Measurements from ENCODE around the gene NF1. TPM values are rescaled to one million over a fixed set of nuclear protein-coding genes. Genes with fewer than 3 reads are reported as not detected.

NF1 gene
- total RNA-seq, 1 experiment from 2014 or later = 16.4 TPM

DNA sequence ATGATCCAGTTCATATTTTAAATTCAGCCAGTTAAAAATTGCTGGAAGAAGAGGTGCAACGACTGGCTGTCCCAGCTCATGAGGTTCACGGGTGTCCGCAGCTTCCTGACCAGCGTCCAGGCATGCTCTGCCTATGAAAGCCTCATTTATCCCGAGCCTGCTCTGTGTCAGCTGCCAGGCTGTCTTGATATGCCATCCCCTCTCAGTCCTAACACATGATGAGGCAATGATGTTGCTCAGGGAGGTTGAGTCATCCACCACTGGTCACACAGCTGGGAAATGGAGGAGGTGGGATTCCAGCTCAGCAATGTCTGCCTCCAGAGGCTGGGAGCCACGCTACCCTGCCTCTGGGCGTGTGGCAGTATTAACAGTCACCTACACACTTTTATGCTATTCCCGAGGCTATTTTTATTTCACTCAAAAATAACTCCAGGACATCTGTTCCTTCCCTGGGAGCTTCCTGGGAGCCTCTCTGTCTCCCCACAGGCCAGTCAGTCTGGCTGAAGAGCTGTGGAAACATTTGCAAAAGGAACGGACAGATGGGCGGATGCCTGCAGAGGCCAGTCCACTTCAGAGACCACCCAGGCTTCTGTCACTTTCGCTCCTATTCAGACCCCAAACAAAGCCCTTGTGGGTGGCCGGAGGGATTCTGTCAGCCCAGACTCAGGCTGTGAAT, 319.2 kb downstream of the NF1 start:
- ATAC-seq = no peak

DNA sequence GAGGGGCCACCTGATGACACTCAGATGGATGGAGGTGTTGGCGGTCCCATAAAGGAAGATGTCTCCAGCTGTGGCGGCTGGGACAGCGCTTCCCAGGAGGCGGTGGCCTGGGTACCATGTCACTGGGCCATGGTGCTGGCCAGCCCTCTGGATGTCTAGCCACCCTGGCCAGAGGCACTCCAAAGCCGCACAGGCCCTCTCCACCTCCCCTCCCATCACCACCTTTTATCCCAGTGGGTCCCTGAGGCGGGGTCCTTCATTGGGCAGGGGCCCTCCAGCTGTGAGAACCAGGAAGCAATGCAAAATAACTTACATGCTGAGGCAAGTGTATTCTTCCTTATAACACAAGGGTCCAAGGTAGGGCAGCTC, 319.8 kb downstream of the NF1 start:
- no peaks in the 10 kb centered on the region for H3K9me2 ChIP-seq (replicated peaks; ENCODE audit: low read length)
- H3K4me2 ChIP-seq (ENCODE audit: low read length) = no peak overlapping the region
- no peak for DNase-seq
- intact Hi-C loops (cut with micrococcal nuclease) = no loop called here
- H3F3A ChIP-seq (ENCODE audit: low read length, unreplicated experiment) = no peaks in the 10 kb centered on the region
- no peak for ATAC-seq
- H3K9ac ChIP-seq (ENCODE audit: low read length) = no peak overlapping the region
- POLR2A ChIA-PET (ENCODE audit: unreplicated experiment) = no interaction called here
- H4K20me1 ChIP-seq (ENCODE audit: low read length) = no peaks in the 10 kb centered on the region
- no peak overlapping the region for H3K4me3 ChIP-seq (ENCODE audit: low read length)
- no TSS peak for BruUV-seq (replicated peaks)
- H3K4me1 ChIP-seq (ENCODE audit: insufficient read depth, low read length) = no peaks in the 10 kb centered on the region
- H3K79me2 ChIP-seq (ENCODE audit: low read length) = no peaks in the 10 kb centered on the region
- TF ChIP-seq EZH2phosphoT487 (IDR thresholded peaks at IDR 0.05; ENCODE audit: borderline replicate concordance, low read length) (no peak), EZH2 (IDR thresholded peaks at IDR 0.05; ENCODE audit: low read length, unreplicated experiment) (no peak)
- TF ChIP-seq, protein P1, sequence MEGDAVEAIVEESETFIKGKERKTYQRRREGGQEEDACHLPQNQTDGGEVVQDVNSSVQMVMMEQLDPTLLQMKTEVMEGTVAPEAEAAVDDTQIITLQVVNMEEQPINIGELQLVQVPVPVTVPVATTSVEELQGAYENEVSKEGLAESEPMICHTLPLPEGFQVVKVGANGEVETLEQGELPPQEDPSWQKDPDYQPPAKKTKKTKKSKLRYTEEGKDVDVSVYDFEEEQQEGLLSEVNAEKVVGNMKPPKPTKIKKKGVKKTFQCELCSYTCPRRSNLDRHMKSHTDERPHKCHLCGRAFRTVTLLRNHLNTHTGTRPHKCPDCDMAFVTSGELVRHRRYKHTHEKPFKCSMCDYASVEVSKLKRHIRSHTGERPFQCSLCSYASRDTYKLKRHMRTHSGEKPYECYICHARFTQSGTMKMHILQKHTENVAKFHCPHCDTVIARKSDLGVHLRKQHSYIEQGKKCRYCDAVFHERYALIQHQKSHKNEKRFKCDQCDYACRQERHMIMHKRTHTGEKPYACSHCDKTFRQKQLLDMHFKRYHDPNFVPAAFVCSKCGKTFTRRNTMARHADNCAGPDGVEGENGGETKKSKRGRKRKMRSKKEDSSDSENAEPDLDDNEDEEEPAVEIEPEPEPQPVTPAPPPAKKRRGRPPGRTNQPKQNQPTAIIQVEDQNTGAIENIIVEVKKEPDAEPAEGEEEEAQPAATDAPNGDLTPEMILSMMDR (conservative IDR thresholded peaks at IDR 0.05; ENCODE audit: low read depth, low read length) = no peak
- no peak overlapping the region for H2AFZ ChIP-seq (ENCODE audit: low read length)
- no peaks in the 10 kb centered on the region for H3K27me3 ChIP-seq (ENCODE audit: low read length)
- no peaks in the 10 kb centered on the region for H3K9me3 ChIP-seq (ENCODE audit: low read length)
- no peaks in the 10 kb centered on the region for H3K36me3 ChIP-seq (ENCODE audit: low read depth, low read length)
- CTCF ChIA-PET = no interaction called here
- H3K27ac ChIP-seq (ENCODE audit: low read length) = no peak overlapping the region

More for the DNA sequence above, 319.2 kb downstream of the NF1 start:
- Histone ChIP-seq H3K79me2 (ENCODE audit: low read length) (no peaks in the 10 kb centered on the region), H2AFZ (ENCODE audit: low read length) (no peak overlapping the region), H3F3A (ENCODE audit: low read length, unreplicated experiment) (no peaks in the 10 kb centered on the region), H3K36me3 (ENCODE audit: low read depth, low read length) (no peaks in the 10 kb centered on the region), H4K20me1 (ENCODE audit: low read length) (no peaks in the 10 kb centered on the region), H3K9me3 (ENCODE audit: low read length) (no peaks in the 10 kb centered on the region), H3K4me1 (ENCODE audit: insufficient read depth, low read length) (no peaks in the 10 kb centered on the region), H3K4me3 (ENCODE audit: low read length) (no peak overlapping the region), H3K9ac (ENCODE audit: low read length) (no peak overlapping the region), H3K4me2 (ENCODE audit: low read length) (no peak overlapping the region), H3K27me3 (ENCODE audit: low read length) (no peaks in the 10 kb centered on the region), H3K27ac (ENCODE audit: low read length) (no peak overlapping the region), H3K9me2 (replicated peaks; ENCODE audit: low read length) (no peaks in the 10 kb centered on the region)
- intact Hi-C loops (cut with micrococcal nuclease) = no loop called here
- no TSS peak for BruUV-seq (replicated peaks)
- ChIA-PET POLR2A (ENCODE audit: unreplicated experiment) (no interaction called here), CTCF (no interaction called here)
- DNase-seq = peak; percentile 4
- TF ChIP-seq EZH2phosphoT487 (IDR thresholded peaks at IDR 0.05; ENCODE audit: borderline replicate concordance, low read length) (no peak), EZH2 (IDR thresholded peaks at IDR 0.05; ENCODE audit: low read length, unreplicated experiment) (no peak)
- TF ChIP-seq, protein P1 (conservative IDR thresholded peaks at IDR 0.05; ENCODE audit: low read depth, low read length) = no peak

DNA sequence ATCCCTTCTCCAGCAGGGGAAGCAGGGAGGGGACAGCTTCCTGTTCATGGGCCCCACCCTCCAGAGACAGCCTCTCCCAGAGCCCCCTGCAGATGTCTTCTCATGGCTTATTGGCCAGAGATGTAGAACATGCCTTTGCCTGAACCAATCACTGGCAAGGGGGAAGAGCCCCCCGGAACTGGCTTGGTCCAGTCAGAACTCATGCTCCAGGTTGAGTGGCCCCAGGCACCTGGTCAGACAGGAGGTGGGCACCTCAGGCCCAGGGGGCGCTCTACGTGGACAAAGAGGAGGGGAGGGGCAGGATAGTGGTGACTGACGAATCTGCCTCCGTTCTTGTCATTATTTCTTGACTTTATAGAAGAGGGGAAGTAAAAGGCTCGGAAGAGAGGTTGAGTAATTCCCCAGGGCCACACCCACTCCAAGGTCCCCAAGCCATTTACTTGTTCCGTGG, 320.3 kb downstream of the NF1 start:
- BruUV-seq (replicated peaks) = no TSS peak
- DNase-seq = no peak
- no peak overlapping the region for H3K27ac ChIP-seq (ENCODE audit: low read length)
- no peaks in the 10 kb centered on the region for H3K9me3 ChIP-seq (ENCODE audit: low read length)
- no peak overlapping the region for H3K9ac ChIP-seq (ENCODE audit: low read length)
- H3F3A ChIP-seq (ENCODE audit: low read length, unreplicated experiment) = no peaks in the 10 kb centered on the region
- H3K4me2 ChIP-seq (ENCODE audit: low read length) = no peak overlapping the region
- intact Hi-C loops (cut with micrococcal nuclease) = no loop called here
- no peaks in the 10 kb centered on the region for H3K79me2 ChIP-seq (ENCODE audit: low read length)
- no peaks in the 10 kb centered on the region for H3K36me3 ChIP-seq (ENCODE audit: low read depth, low read length)
- H3K9me2 ChIP-seq (replicated peaks; ENCODE audit: low read length) = no peaks in the 10 kb centered on the region
- no peak for ATAC-seq
- H3K27me3 ChIP-seq (ENCODE audit: low read length) = no peaks in the 10 kb centered on the region
- H4K20me1 ChIP-seq (ENCODE audit: low read length) = no peaks in the 10 kb centered on the region
- H2AFZ ChIP-seq (ENCODE audit: low read length) = no peak overlapping the region
- ChIA-PET POLR2A (ENCODE audit: unreplicated experiment) (no interaction called here), CTCF (no interaction called here)
- TF ChIP-seq EZH2 (IDR thresholded peaks at IDR 0.05; ENCODE audit: low read length, unreplicated experiment) (no peak), EZH2phosphoT487 (IDR thresholded peaks at IDR 0.05; ENCODE audit: borderline replicate concordance, low read length) (no peak)
- no peak overlapping the region for H3K4me3 ChIP-seq (ENCODE audit: low read length)
- no peaks in the 10 kb centered on the region for H3K4me1 ChIP-seq (ENCODE audit: insufficient read depth, low read length)

Measured in PC-3 (cell line).